Activated CD8-positive, alpha-beta T cell treated with anti-CD3 and anti-CD28 coated beads for 36 hours (primary cell): ENCODE data around the gene SCN4A. TPM values are rescaled to one million over a fixed set of nuclear protein-coding genes. Genes with fewer than 3 reads are reported as not detected.

Experiments
- ATAC-seq: fragments of 200-7000 bp; cut with Tn5 transposase; one replicate; pipeline ENCODE4 v1.10.0; 2021; ENCODE audit warnings: mild to moderate bottlenecking, moderate library complexity
- CTCF ChIA-PET: fragments of 350-600 bp; sonication (Branson Sonifier 250); formaldehyde crosslinking; loops from one replicate; lab custom pipeline; 2021; ENCODE audit warnings: antibody characterized with exemption; lab: Charles Lee
- POLR2A ChIA-PET: fragments of 350-600 bp; sonication (Branson Sonifier 250); formaldehyde crosslinking; loops from one replicate; lab custom pipeline; 2021; ENCODE audit warnings: antibody characterized with exemption; lab: Charles Lee
- DNase-seq: peaks from one replicate; pipeline ENCODE4 v3.0.0-alpha.2; 2020
- H3K27ac Mint-ChIP-seq: one replicate; pipeline ENCODE4 v1.8.0; 2021; ENCODE audit warnings: mild to moderate bottlenecking, mixed read lengths
- H3K27me3 Mint-ChIP-seq: one replicate; pipeline ENCODE4 v1.8.0; 2021; ENCODE audit warnings: mixed read lengths
- H3K36me3 Mint-ChIP-seq: one replicate; pipeline ENCODE4 v1.8.0; 2021; ENCODE audit warnings: low read depth, mixed read lengths
- H3K4me1 Mint-ChIP-seq: one replicate; pipeline ENCODE4 v1.8.0; 2021; ENCODE audit warnings: low read depth, mixed read lengths
- H3K4me3 Mint-ChIP-seq: one replicate; pipeline ENCODE4 v1.8.0; 2021; ENCODE audit warnings: mild to moderate bottlenecking, moderate library complexity, mixed read lengths
- H3K9me3 Mint-ChIP-seq: one replicate; pipeline ENCODE4 v1.8.0; 2021; ENCODE audit warnings: mixed read lengths
- CTCF ChIP-seq: fragments of 200-600 bp; IDR thresholded peaks from one replicate; pipeline ENCODE4 v1.8.0; 2022; ENCODE audit warnings: antibody characterized with exemption, mild to moderate bottlenecking
- intact Hi-C: fragments of 100-400 bp; cut with micrococcal nuclease; formaldehyde crosslinking; loops from one replicate; pipeline ENCODE4 v1.10.0; 2022
- total RNA-seq, 2 experiments: library from RNA; stranded (reverse); gene quantifications; one replicate each; pipeline ENCODE4 v1.2.3, GENCODE V29; 2021

Gene SCN4A
- total RNA-seq, 2 experiments from 2014 or later = 0.20 to 0.23 TPM

DNA sequence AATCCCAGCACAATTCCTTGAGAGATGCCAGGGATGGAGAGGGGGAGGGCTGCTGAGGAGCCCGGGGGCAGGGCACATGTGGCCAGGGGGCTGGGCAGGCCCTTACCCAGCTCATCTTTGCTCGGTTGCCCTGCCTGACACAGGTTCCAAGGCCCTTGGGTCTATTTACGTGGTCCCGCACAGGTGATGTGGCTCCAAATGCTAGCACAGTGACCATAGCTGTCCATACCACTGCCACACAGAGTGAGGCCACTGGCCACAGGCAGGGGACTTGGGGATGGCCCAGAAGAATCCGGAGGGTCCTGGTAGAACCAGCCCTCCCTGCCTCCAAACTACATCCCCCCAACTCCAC is 15.4 kb upstream of the SCN4A start:
- DNase-seq (no peak), ATAC-seq (no peak)
- TF ChIP-seq CTCF = no peak
- CTCF ChIA-PET = interaction anchor here (0.6 to 10.0 kb wide), 5 partner anchors 35 to 146 kb away, joined by 3 to 126 read pairs (median 5); partner anchors contain the start of gene GH1
- Mint-ChIP-seq H3K9me3 (no peaks in the 10 kb centered on the region), H3K4me3 (no peak overlapping the region), H3K27me3 (no peaks in the 10 kb centered on the region), H3K27ac (no peak overlapping the region), H3K4me1 (peaks cover 45% of the 10 kb centered on the region), H3K36me3 (no peaks in the 10 kb centered on the region)
- POLR2A ChIA-PET = interaction anchor here (1.3 kb wide), 1 partner anchor 41 kb away, joined by 3 read pairs; no protein-coding TSS in a partner anchor
- intact Hi-C loops = no loop called here

- Mint-ChIP-seq H3K27me3 (no peaks in the 10 kb centered on the region), H3K9me3 (peaks cover 4% of the 10 kb centered on the region), H3K36me3 (peaks cover 1% of the 10 kb centered on the region), H3K4me3 (no peak overlapping the region), H3K27ac (no peak overlapping the region), H3K4me1 (peaks cover 41% of the 10 kb centered on the region)
- ChIA-PET POLR2A (interaction anchor here (1.3 to 1.9 kb wide), 2 partner anchors 12 to 41 kb away, joined by 3 to 6 read pairs; no protein-coding TSS in a partner anchor), CTCF (interaction anchor here (0.6 to 10.0 kb wide), 6 partner anchors 35 to 146 kb away, joined by 3 to 126 read pairs (median 6); partner anchors contain the start of gene GH1)
- no peak for DNase-seq
- intact Hi-C loops = no loop called here
- no peak for ATAC-seq
- TF ChIP-seq CTCF = no peak
Observed at GRCh38 chr17:63987221-63988126, 14.8 kb upstream of the SCN4A start.

- no peak for TF ChIP-seq CTCF
- H3K4me3 Mint-ChIP-seq = no peak overlapping the region
- ChIA-PET POLR2A (interaction anchor here (1.9 kb wide), 1 partner anchor 11 kb away, joined by 6 read pairs; no protein-coding TSS in a partner anchor), CTCF (interaction anchor here (1.1 to 10.0 kb wide), 6 partner anchors 30 to 147 kb away, joined by 3 to 126 read pairs (median 10); partner anchors contain the start of genes CSHL1 and GH1)
- H3K4me1 Mint-ChIP-seq = peaks cover 40% of the 10 kb centered on the region
- no peaks in the 10 kb centered on the region for H3K27me3 Mint-ChIP-seq
- ATAC-seq = no peak
- peak overlapping the region; percentile 34 for H3K27ac Mint-ChIP-seq
- DNase-seq = no peak
- intact Hi-C loops = no loop called here
- H3K36me3 Mint-ChIP-seq = peaks cover 1% of the 10 kb centered on the region
- H3K9me3 Mint-ChIP-seq = peaks cover 8% of the 10 kb centered on the region
Observed at GRCh38 chr17:63986821-63987220, 14.1 kb upstream of the SCN4A start.

- intact Hi-C loops = no loop called here
- TF ChIP-seq CTCF = no peak
- H3K9me3 Mint-ChIP-seq = peaks cover 10% of the 10 kb centered on the region
- H3K36me3 Mint-ChIP-seq = peaks cover 1% of the 10 kb centered on the region
- H3K27me3 Mint-ChIP-seq = no peaks in the 10 kb centered on the region
- CTCF ChIA-PET = interaction anchor here (0.6 to 10.0 kb wide), 16 partner anchors 8 to 148 kb away, joined by 3 to 126 read pairs (median 5); partner anchors contain the start of genes CSHL1, GH1 and ICAM2
- H3K4me1 Mint-ChIP-seq = peaks cover 35% of the 10 kb centered on the region
- no peak overlapping the region for H3K4me3 Mint-ChIP-seq
- ATAC-seq (peak; percentile 50), DNase-seq (no peak)
- peak overlapping the region; percentile 87 for H3K27ac Mint-ChIP-seq
- POLR2A ChIA-PET = interaction anchor here (0.6 to 1.9 kb wide), 12 partner anchors 8 to 614 kb away, joined by 3 to 6 read pairs (median 4); partner anchors contain the start of genes ICAM2 and PRR29
Observed at GRCh38 chr17:63985387-63986140, 12.8 kb upstream of the SCN4A start.
